GM18870 (cell line): Measurements from ENCODE around the gene POU2F1.
"Not testable (repeated sequence)": the region's sequence is repeated elsewhere in the genome, so short reads cannot be mapped to it uniquely, and the experiment has no call there.

Experiments used
- ATAC-seq: cut with Tn5 transposase; IDR thresholded peaks from one replicate; pipeline ENCODE4 v1.9.1; 2021; ENCODE audit warnings: moderate library complexity; ENCODE audit not compliant: unreplicated experiment

The POU2F1 gene

GRCh38 chr1:167305059-167305705 is 84.5 kb downstream of the POU2F1 start:
- ATAC-seq, result no peak

GRCh38 chr1:167305706-167306277 is 85.1 kb downstream of the POU2F1 start:
- no peak for ATAC-seq

- ATAC-seq, result no peak
Measured at GRCh38 chr1:167310732-167311131, 90.0 kb downstream of the POU2F1 start.

GRCh38 chr1:167312871-167313270 is 92.2 kb downstream of the POU2F1 start:
- ATAC-seq, result no peak

GRCh38 chr1:167314671-167315070 is 94.0 kb downstream of the POU2F1 start:
- ATAC-seq, result no peak

- ATAC-seq, result no peak
Measured at GRCh38 chr1:167317463-167317862, 96.8 kb downstream of the POU2F1 start.

GRCh38 chr1:167319206-167319605 is 98.5 kb downstream of the POU2F1 start:
- ATAC-seq, result not testable (repeated sequence)

- no peak for ATAC-seq
Measured at GRCh38 chr1:167322483-167322882, 101.8 kb downstream of the POU2F1 start.

GRCh38 chr1:167325151-167325550 is 104.5 kb downstream of the POU2F1 start:
- ATAC-seq, result no peak

- no peak for ATAC-seq
Measured at GRCh38 chr1:167328306-167328815, 107.7 kb downstream of the POU2F1 start.

- peak; percentile 59 for ATAC-seq
Measured at GRCh38 chr1:167328816-167329483, 108.3 kb downstream of the POU2F1 start.

GRCh38 chr1:167330601-167331293 is 110.1 kb downstream of the POU2F1 start:
- ATAC-seq, result peak; percentile 35

GRCh38 chr1:167331650-167332049 is 111.0 kb downstream of the POU2F1 start:
- ATAC-seq, result no peak

- no peak for ATAC-seq
Measured at GRCh38 chr1:167332503-167332902, 111.8 kb downstream of the POU2F1 start.

- ATAC-seq, result no peak
Measured at GRCh38 chr1:167333124-167333523, 112.4 kb downstream of the POU2F1 start.

- ATAC-seq, result no peak
Measured at GRCh38 chr1:167333703-167334102, 113.0 kb downstream of the POU2F1 start.

GRCh38 chr1:167339405-167339804 is 118.7 kb downstream of the POU2F1 start:
- ATAC-seq, result no peak

- ATAC-seq, result peak; percentile 82
Measured at GRCh38 chr1:167342846-167343245, 122.2 kb downstream of the POU2F1 start.

GRCh38 chr1:167344112-167344511 is 123.4 kb downstream of the POU2F1 start:
- no peak for ATAC-seq

- no peak for ATAC-seq
Measured at GRCh38 chr1:167344615-167345385, 124.1 kb downstream of the POU2F1 start.

- ATAC-seq, result no peak
Measured at GRCh38 chr1:167345386-167345733, 124.7 kb downstream of the POU2F1 start.
